ENCODE results near the gene TFCP2. TPM values are rescaled to one million over a fixed set of nuclear protein-coding genes. Genes with fewer than 3 reads are reported as not detected.

Gene TFCP2
- total and polyA plus RNA-seq, 8 donors = 24.1 to 57.6 (median 53.3) TPM

DNA sequence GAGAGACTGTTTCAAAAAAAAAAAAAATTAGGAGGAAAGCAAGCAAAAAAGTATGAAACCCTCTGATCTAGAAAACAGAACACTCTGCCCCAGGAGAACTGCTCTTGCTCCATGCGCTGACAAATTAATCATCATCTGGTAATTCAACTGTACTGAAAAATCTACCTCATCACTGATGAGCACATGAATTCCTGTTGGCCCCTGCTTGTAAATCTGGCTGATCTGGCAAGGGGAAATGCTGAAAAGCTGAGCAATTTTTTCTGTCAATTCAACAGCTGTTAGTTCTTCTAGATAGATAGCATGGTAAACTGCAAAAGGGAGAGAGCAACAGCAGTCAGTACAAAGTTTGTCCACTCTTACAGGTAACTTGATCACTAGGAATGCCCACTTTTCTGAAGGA lies 74.3 kb downstream of the TFCP2 start:
- Histone ChIP-seq H3K27me3 (no peaks in the 10 kb centered on the region), H3K4me3 (no peak overlapping the region), H3K27ac (no peak overlapping the region), H3K9me3 (no peaks in the 10 kb centered on the region), H3K36me3 (peaks cover 3 to 97% of the 10 kb centered on the region in 2 donors), H3K4me1 (no peaks in the 10 kb centered on the region)
- DNase-seq (no peak), ATAC-seq (no peak)
- intact Hi-C loops (cut with DNase I) = no loop called here
- TF ChIP-seq, protein P1, sequence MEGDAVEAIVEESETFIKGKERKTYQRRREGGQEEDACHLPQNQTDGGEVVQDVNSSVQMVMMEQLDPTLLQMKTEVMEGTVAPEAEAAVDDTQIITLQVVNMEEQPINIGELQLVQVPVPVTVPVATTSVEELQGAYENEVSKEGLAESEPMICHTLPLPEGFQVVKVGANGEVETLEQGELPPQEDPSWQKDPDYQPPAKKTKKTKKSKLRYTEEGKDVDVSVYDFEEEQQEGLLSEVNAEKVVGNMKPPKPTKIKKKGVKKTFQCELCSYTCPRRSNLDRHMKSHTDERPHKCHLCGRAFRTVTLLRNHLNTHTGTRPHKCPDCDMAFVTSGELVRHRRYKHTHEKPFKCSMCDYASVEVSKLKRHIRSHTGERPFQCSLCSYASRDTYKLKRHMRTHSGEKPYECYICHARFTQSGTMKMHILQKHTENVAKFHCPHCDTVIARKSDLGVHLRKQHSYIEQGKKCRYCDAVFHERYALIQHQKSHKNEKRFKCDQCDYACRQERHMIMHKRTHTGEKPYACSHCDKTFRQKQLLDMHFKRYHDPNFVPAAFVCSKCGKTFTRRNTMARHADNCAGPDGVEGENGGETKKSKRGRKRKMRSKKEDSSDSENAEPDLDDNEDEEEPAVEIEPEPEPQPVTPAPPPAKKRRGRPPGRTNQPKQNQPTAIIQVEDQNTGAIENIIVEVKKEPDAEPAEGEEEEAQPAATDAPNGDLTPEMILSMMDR (IDR thresholded peaks at IDR 0.05) = no peak

DNA sequence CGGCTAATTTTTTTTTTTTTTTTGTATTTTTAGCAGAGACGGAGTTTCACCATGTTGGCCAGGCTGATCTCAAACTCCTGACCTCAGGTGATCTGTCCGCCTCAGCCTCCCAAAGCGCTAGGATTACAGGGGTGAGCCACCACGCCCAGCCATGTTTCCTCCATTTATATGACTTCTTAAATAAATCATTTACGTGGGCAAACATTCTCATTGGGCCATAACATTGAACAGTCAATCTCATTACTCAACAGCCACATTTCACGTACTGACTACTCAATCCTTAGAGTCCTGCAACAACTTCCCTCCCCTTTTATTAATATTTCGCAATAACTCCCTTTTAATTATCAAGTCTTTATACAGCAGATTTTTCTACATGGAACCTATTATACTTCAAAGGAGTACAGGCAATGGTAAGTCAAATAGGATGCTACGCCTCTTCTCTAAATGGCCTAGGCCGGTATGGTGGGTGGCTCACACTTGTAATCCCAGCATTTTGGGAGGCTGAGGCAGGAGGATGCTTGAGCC lies 82.2 kb downstream of the TFCP2 start:
- peaks cover 3 to 29% of the 10 kb centered on the region in 2 donors for H3K36me3 ChIP-seq
- TF ChIP-seq, protein P1 (IDR thresholded peaks at IDR 0.05) = no peak
- no peaks in the 10 kb centered on the region for H3K27me3 ChIP-seq
- intact Hi-C loops (cut with DNase I) = no loop called here
- H3K4me3 ChIP-seq = no peak overlapping the region
- H3K27ac ChIP-seq = no peak overlapping the region
- no peaks in the 10 kb centered on the region for H3K9me3 ChIP-seq
- DNase-seq = no peak
- no peak for ATAC-seq
- peaks cover 0 to under 1% of the 10 kb centered on the region in 2 donors for H3K4me1 ChIP-seq

DNA sequence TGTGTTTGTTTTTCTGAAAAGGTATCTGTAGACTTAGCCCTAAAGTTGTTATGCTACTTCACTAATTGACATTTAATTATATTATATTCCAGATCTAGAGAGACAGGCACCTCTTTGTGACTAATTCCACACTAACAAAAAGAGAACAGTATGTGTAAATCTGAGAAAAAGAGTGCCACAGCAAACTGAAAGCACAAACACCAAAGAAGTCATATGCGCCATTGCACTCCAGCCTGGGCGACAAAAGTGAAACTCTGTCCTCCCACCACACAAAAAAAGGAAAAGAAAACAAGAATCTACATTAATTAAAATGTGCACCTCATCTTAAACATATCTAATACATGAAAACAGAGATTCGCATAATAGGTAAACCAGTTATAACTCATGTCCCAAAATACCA lies 85.1 kb downstream of the TFCP2 start:
- Histone ChIP-seq H3K9me3 (no peaks in the 10 kb centered on the region), H3K27me3 (no peaks in the 10 kb centered on the region), H3K4me3 (no peak overlapping the region), H3K4me1 (peaks cover 0 to 10% of the 10 kb centered on the region in 2 donors), H3K27ac (no peak overlapping the region), H3K36me3 (peaks cover 0 to 7% of the 10 kb centered on the region in 2 donors)
- intact Hi-C loops (cut with DNase I) = no loop called here
- ATAC-seq = no peak
- TF ChIP-seq, protein P1 (IDR thresholded peaks at IDR 0.05) = no peak
- no peak for DNase-seq

DNA sequence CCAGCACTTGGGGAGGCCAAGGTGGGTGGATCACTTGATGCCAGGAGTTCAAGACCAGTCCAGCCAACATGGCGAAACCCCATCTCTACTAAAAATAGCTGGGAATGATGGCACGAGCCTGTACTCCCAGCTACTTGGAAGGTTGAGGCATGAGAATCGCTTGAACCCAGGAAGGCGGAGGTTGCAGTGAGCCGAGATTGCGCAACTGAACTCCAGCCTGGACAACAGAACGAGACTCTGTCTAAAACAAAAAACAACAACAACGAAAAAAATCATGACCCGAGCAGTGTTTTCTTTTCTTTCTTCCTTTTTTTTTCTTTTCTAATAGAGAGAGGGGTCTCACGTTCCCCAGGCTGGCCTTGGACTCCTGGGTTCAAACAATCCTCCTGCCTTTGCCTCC lies 86.0 kb downstream of the TFCP2 start:
- peaks cover 0 to 5% of the 10 kb centered on the region in 2 donors for H3K36me3 ChIP-seq
- H3K4me1 ChIP-seq = peaks cover 5 to 18% of the 10 kb centered on the region in 2 donors
- DNase-seq (no peak), ATAC-seq (no peak)
- H3K4me3 ChIP-seq = no peak overlapping the region
- H3K9me3 ChIP-seq = no peaks in the 10 kb centered on the region
- intact Hi-C loops (cut with DNase I) = no loop called here
- TF ChIP-seq, protein P1 (IDR thresholded peaks at IDR 0.05) = no peak
- no peaks in the 10 kb centered on the region for H3K27me3 ChIP-seq
- H3K27ac ChIP-seq = no peak overlapping the region

DNA sequence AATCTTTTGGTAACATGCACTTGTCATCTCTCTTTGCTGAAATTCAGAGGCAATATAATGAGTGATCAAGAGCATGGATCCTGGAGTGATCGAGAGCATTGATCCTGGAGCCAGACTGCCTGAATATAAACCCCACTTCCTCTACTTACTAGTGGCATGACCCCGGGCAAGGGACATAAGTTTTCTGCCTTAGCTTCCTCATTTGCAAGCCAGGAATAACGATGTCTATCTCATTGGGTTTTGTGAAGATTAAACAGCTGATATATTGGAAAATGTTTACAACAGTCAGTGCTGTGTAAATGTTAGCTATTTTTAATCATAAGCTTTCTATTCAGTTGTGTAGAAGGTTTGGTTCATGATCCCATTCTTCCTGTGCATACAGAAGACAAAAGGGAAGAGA lies 87.2 kb downstream of the TFCP2 start:
- no peak for ATAC-seq
- intact Hi-C loops (cut with DNase I) = no loop called here
- no peaks in the 10 kb centered on the region for H3K9me3 ChIP-seq
- no peak overlapping the region for H3K4me3 ChIP-seq
- H3K4me1 ChIP-seq = peaks cover 7 to 25% of the 10 kb centered on the region in 2 donors
- H3K27ac ChIP-seq = no peak overlapping the region
- TF ChIP-seq, protein P1 (IDR thresholded peaks at IDR 0.05) = no peak
- peaks cover 0 to 5% of the 10 kb centered on the region in 2 donors for H3K36me3 ChIP-seq
- H3K27me3 ChIP-seq = no peaks in the 10 kb centered on the region
- DNase-seq = no peak
